ENCODE results near the gene RAPH1. TPM values are rescaled to one million over a fixed set of nuclear protein-coding genes. Genes with fewer than 3 reads are reported as not detected.

Gene RAPH1
- total and polyA plus RNA-seq, 9 of the 15 experiments (the other 6 are each of a cell fraction or from before 2014, with no cell fraction given) = 0.07 to 0.71 (median 0.27) TPM

DNA sequence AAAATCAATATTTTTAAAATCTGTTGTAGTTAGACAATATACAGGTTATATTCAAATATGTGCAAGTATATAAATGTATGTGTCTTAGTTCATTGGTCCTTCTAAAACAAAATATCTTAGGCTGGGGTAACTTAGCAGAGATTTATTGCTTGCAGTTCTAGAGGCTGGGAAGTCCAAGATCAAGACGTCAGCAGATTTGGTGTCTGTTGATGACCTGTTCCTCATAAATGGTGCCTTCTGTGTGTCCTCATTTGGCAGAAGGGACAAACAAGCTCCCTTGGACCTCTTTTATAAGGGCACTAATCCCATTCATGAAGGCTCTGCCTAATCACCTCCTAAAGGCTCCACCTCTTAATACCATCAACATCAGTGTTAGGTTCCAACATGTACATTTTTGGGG, 175.7 kb downstream of the RAPH1 start:
- no peak overlapping the region for H3K9ac ChIP-seq (ENCODE audit: insufficient read depth in 1 of 2, low read depth in 2 of 2, low read length in 2 of 2)
- no peaks in the 10 kb centered on the region for H3K79me2 ChIP-seq (ENCODE audit: control insufficient read depth, insufficient read depth, low read length)
- ChIA-PET CTCF (ENCODE audit: low intra/inter-chr PET ratio) (no interaction called here), POLR2A (no interaction called here)
- no peaks in the 10 kb centered on the region for H4K20me1 ChIP-seq (replicated peaks; ENCODE audit: control insufficient read depth, insufficient read depth, low read length)
- no peak for DNase-seq (ENCODE audit: extremely low read depth in 1 of 4, low spot score in 3 of 4)
- no TSS peak for BruUV-seq (replicated peaks)
- intact Hi-C loops (cut with micrococcal nuclease) (no loop called here), in situ Hi-C loops (cut with MboI) (no loop called here)
- no peak overlapping the region for H3K27ac ChIP-seq (ENCODE audit: extremely low read depth, low read depth, low read length)
- no peaks in the 10 kb centered on the region for H3K9me3 ChIP-seq (replicated peaks; ENCODE audit: control insufficient read depth, insufficient read depth, low read depth, low read length)
- H3K4me3 ChIP-seq = no peak overlapping the region
- no peak overlapping the region for H2AFZ ChIP-seq (ENCODE audit: low read depth, low read length)
- 57% methylated on average over 1 of the region's 1 CpG for WGBS (ENCODE audit: insufficient coverage, low coverage, missing lambda C conversion rate)
- ATAC-seq = no peak
- H3K9me1 ChIP-seq (ENCODE audit: control insufficient read depth, insufficient read depth, low read length) = no peaks in the 10 kb centered on the region
- no peak for FAIRE-seq
- no peak overlapping the region for H3K4me2 ChIP-seq (ENCODE audit: insufficient read depth, low read length)
- no peaks in the 10 kb centered on the region for H3K27me3 ChIP-seq (ENCODE audit: control insufficient read depth in 2 of 2, insufficient read depth in 2 of 2, low read length in 2 of 2)
- no peaks in the 10 kb centered on the region for H3K4me1 ChIP-seq (replicated peaks in 1 of 2; ENCODE audit: control insufficient read depth in 2 of 2, insufficient read depth in 2 of 2, low read length in 2 of 2)
- no peaks in the 10 kb centered on the region for H3K36me3 ChIP-seq (ENCODE audit: control insufficient read depth, insufficient read depth, low read length)
- TF ChIP-seq, protein P1, sequence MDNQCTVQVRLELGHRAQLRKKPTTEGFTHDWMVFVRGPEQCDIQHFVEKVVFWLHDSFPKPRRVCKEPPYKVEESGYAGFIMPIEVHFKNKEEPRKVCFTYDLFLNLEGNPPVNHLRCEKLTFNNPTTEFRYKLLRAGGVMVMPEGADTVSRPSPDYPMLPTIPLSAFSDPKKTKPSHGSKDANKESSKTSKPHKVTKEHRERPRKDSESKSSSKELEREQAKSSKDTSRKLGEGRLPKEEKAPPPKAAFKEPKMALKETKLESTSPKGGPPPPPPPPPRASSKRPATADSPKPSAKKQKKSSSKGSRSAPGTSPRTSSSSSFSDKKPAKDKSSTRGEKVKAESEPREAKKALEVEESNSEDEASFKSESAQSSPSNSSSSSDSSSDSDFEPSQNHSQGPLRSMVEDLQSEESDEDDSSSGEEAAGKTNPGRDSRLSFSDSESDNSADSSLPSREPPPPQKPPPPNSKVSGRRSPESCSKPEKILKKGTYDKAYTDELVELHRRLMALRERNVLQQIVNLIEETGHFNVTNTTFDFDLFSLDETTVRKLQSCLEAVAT (IDR thresholded peaks at IDR 0.05) = no peak
- TF ChIP-seq, protein P2, sequence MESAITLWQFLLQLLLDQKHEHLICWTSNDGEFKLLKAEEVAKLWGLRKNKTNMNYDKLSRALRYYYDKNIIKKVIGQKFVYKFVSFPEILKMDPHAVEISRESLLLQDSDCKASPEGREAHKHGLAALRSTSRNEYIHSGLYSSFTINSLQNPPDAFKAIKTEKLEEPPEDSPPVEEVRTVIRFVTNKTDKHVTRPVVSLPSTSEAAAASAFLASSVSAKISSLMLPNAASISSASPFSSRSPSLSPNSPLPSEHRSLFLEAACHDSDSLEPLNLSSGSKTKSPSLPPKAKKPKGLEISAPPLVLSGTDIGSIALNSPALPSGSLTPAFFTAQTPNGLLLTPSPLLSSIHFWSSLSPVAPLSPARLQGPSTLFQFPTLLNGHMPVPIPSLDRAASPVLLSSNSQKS (CRISPR knock-in tag; IDR thresholded peaks at IDR 0.05) = no peak
- TF ChIP-seq ZNF316 (IDR thresholded peaks at IDR 0.05) = no peak
- TF ChIP-seq OTX1 (CRISPR knock-in tag; IDR thresholded peaks at IDR 0.05) = no peak
- TF ChIP-seq ZNF217 (CRISPR knock-in tag; IDR thresholded peaks at IDR 0.05) = no peak
- no peak for TF ChIP-seq MEF2D (tag; conservative IDR thresholded peaks at IDR 0.05; ENCODE audit: low read depth)
- TF ChIP-seq, protein P3, sequence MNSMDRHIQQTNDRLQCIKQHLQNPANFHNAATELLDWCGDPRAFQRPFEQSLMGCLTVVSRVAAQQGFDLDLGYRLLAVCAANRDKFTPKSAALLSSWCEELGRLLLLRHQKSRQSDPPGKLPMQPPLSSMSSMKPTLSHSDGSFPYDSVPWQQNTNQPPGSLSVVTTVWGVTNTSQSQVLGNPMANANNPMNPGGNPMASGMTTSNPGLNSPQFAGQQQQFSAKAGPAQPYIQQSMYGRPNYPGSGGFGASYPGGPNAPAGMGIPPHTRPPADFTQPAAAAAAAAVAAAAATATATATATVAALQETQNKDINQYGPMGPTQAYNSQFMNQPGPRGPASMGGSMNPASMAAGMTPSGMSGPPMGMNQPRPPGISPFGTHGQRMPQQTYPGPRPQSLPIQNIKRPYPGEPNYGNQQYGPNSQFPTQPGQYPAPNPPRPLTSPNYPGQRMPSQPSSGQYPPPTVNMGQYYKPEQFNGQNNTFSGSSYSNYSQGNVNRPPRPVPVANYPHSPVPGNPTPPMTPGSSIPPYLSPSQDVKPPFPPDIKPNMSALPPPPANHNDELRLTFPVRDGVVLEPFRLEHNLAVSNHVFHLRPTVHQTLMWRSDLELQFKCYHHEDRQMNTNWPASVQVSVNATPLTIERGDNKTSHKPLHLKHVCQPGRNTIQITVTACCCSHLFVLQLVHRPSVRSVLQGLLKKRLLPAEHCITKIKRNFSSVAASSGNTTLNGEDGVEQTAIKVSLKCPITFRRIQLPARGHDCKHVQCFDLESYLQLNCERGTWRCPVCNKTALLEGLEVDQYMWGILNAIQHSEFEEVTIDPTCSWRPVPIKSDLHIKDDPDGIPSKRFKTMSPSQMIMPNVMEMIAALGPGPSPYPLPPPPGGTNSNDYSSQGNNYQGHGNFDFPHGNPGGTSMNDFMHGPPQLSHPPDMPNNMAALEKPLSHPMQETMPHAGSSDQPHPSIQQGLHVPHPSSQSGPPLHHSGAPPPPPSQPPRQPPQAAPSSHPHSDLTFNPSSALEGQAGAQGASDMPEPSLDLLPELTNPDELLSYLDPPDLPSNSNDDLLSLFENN (IDR thresholded peaks at IDR 0.05; ENCODE audit: low read depth in 2 of 2, low read length in 2 of 2) = no peak
- no peak for TF ChIP-seq CHCHD3 (CRISPR knock-in tag; IDR thresholded peaks at IDR 0.05)
- no peak for TF ChIP-seq HCFC1 (IDR thresholded peaks at IDR 0.05; ENCODE audit: low read depth, low read length)
- no peak for TF ChIP-seq ZNF780A (CRISPR knock-in tag; IDR thresholded peaks at IDR 0.05)
- TF ChIP-seq, protein P4, sequence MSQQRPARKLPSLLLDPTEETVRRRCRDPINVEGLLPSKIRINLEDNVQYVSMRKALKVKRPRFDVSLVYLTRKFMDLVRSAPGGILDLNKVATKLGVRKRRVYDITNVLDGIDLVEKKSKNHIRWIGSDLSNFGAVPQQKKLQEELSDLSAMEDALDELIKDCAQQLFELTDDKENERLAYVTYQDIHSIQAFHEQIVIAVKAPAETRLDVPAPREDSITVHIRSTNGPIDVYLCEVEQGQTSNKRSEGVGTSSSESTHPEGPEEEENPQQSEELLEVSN (IDR thresholded peaks at IDR 0.05; ENCODE audit: borderline replicate concordance in 1 of 2, extremely low read depth in 1 of 2, insufficient read depth in 1 of 2, insufficient read length in 1 of 2, low read depth in 1 of 2, low read length in 1 of 2, poor library complexity in 1 of 2, severe bottlenecking in 1 of 2) = no peak
- TF ChIP-seq KLF13 (tag; IDR thresholded peaks at IDR 0.05; ENCODE audit: borderline replicate concordance, low read depth) = no peak
- TF ChIP-seq, protein P5, sequence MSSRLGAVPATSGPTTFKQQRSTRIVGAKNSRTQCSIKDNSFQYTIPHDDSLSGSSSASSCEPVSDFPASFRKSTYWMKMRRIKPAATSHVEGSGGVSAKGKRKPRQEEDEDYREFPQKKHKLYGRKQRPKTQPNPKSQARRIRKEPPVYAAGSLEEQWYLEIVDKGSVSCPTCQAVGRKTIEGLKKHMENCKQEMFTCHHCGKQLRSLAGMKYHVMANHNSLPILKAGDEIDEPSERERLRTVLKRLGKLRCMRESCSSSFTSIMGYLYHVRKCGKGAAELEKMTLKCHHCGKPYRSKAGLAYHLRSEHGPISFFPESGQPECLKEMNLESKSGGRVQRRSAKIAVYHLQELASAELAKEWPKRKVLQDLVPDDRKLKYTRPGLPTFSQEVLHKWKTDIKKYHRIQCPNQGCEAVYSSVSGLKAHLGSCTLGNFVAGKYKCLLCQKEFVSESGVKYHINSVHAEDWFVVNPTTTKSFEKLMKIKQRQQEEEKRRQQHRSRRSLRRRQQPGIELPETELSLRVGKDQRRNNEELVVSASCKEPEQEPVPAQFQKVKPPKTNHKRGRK (tag; IDR thresholded peaks at IDR 0.05) = no peak
- no peak for TF ChIP-seq THRAP3 (IDR thresholded peaks at IDR 0.05; ENCODE audit: borderline replicate concordance)
- no peak for TF ChIP-seq ZKSCAN1 (IDR thresholded peaks at IDR 0.05; ENCODE audit: low read depth, low read length)

Data from K562 (cell line).